Choroid plexus epithelial cell (primary cell): ENCODE results near the gene IL17RE.

Experiments used
- DNase-seq: peaks from one replicate; pipeline ENCODE4 v3.0.0-alpha.2; 2010; ENCODE audit warnings: low read depth
- H3K4me3 ChIP-seq: 2 replicates; pipeline ENCODE4 v1.5.1; 2011; ENCODE audit warnings: low read depth, mild to moderate bottlenecking, control low read depth, low read length, moderate library complexity
- CTCF ChIP-seq: conservative IDR thresholded peaks from 2 replicates; pipeline ENCODE4 v1.5.1; 2011; ENCODE audit warnings: low read depth, mild to moderate bottlenecking, control low read depth, inconsistent platforms, low read length, moderate library complexity

IL17RE gene

GRCh38 chr3:9916734-9917680 is 14.4 kb downstream of the IL17RE start, which contains the start of gene IL17RC:
TSS of gene IL17RC (plus strand) at chr3:9917098. CDS start at chr3:9917316, 218 bp downstream.
- DNase-seq = peak; percentile 90
- peak within 1 kb of the TSS; percentile 60 for H3K4me3 ChIP-seq
- no peak for TF ChIP-seq CTCF

GRCh38 chr3:9917820-9918219 is 15.2 kb downstream of the IL17RE start:
- no peak overlapping the region for H3K4me3 ChIP-seq
- no peak for TF ChIP-seq CTCF
- DNase-seq = no peak

- no peak overlapping the region for H3K4me3 ChIP-seq
- no peak for TF ChIP-seq CTCF
- DNase-seq = no peak
Measured at GRCh38 chr3:9918261-9919038, 15.8 kb downstream of the IL17RE start.

GRCh38 chr3:9928158-9928557 is 25.5 kb downstream of the IL17RE start:
- DNase-seq = no peak
- TF ChIP-seq CTCF = no peak
- no peak overlapping the region for H3K4me3 ChIP-seq

- peak; percentile 45 for TF ChIP-seq CTCF
- no peak overlapping the region for H3K4me3 ChIP-seq
- peak; percentile 45 for DNase-seq
Measured at GRCh38 chr3:9930804-9931418, 28.3 kb downstream of the IL17RE start.

- TF ChIP-seq CTCF = no peak
- DNase-seq = no peak
- peak overlapping the region; percentile 83 for H3K4me3 ChIP-seq
Measured at GRCh38 chr3:9932535-9932842, 29.8 kb downstream of the IL17RE start.
